ENCODE results near the gene HSD17B12. TPM values are rescaled to one million over a fixed set of nuclear protein-coding genes. Genes with fewer than 3 reads are reported as not detected.

The HSD17B12 gene
- polyA plus RNA-seq (2011; rRNA removed) (102 and 121 TPM in 2 replicates), polyA plus RNA-seq (2017; fragmentation: RNase III; extraction: RNeasy Plus Mini Kit Qiagen cat#74134 plus additional on column Dnase treatment) (80.1 to 112 TPM (median 103 TPM) in 3 replicates), polyA minus RNA-seq (2011; rRNA and poly(A)+ RNA removed) (64.9 and 68.7 TPM in 2 replicates)
- 21.7 and 28.8 TPM in 2 replicates for polyA plus RNA-seq (2012; cell fraction: cytosol; rRNA removed)
- polyA plus RNA-seq (2012; cell fraction: nucleus; rRNA removed), result 19.5 and 22.1 TPM in 2 replicates

DNA sequence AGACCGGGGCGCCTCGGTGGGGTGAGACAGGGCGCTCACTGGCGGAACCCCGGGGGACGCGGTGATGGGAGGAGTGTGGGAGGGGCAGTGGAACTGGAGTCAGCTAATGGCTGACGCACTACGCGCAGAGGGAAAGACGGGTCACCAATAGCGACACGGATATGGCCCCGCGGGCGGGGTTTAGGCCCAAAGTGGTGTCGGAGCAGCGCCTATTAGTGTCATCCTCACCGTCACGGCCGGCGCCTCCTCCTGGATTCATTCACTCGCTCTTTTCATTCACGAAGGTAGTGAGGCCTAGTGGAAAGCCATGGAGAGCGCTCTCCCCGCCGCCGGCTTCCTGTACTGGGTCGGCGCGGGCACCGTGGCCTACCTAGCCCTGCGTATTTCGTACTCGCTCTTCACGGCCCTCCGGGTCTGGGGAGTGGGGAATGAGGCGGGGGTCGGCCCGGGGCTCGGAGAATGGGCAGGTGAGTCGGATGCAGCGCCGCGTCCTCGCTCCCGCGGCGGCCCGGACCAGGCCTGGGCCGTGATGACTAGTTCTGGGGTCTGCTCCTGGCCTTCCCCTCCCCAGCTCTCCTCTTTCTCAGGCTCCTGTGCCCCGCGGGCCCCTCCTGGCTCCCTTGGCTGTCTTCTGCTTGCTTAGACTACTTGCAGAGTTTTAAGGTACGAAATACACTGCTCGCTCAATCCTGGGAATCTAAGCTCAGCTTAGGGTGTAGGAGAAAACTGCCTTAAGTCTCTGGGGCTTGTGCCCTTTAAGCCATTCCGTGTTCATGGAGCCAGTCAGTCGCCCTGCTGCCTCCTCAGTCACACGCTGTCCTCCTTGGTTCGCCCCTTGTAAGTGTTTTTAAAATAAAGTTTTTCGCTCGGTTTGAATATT is at the start of gene HSD17B12:
Gene HSD17B12, plus strand, starts transcription at position 218 of the 880 bp plus-strand sequence. Its CDS starts 90 bp downstream, at position 308.
- TF ChIP-seq RFX5 (IDR thresholded peaks at IDR 0.05), result peak; percentile 86
- TF ChIP-seq, protein P1, sequence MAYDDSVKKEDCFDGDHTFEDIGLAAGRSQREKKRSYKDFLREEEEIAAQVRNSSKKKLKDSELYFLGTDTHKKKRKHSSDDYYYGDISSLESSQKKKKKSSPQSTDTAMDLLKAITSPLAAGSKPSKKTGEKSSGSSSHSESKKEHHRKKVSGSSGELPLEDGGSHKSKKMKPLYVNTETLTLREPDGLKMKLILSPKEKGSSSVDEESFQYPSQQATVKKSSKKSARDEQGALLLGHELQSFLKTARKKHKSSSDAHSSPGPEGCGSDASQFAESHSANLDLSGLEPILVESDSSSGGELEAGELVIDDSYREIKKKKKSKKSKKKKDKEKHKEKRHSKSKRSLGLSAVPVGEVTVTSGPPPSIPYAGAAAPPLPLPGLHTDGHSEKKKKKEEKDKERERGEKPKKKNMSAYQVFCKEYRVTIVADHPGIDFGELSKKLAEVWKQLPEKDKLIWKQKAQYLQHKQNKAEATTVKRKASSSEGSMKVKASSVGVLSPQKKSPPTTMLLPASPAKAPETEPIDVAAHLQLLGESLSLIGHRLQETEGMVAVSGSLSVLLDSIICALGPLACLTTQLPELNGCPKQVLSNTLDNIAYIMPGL (CRISPR knock-in tag; IDR thresholded peaks at IDR 0.05; ENCODE audit: borderline replicate concordance), result peak; percentile 65; the same call in 1 of the 2 replicates
- no peak for TF ChIP-seq HOXB13 (CRISPR knock-in tag; IDR thresholded peaks at IDR 0.05; ENCODE audit: low read depth)
- peak; percentile 90 for TF ChIP-seq POLR2A (IDR thresholded peaks at IDR 0.05; ENCODE audit: low read length)
- peak; percentile 70 to 80; a peak in 3 of 5 replicates for TF ChIP-seq JUN (IDR thresholded peaks at IDR 0.05)
- no peak for TF ChIP-seq CBX8 (IDR thresholded peaks at IDR 0.05)
- peak; percentile 98 for TF ChIP-seq PHF8 (IDR thresholded peaks at IDR 0.05; ENCODE audit: borderline replicate concordance, low read depth)
- TF ChIP-seq RARB (CRISPR knock-in tag; IDR thresholded peaks at IDR 0.05), result no peak
- TF ChIP-seq ZFP36 (IDR thresholded peaks at IDR 0.05; ENCODE audit: borderline replicate concordance, partially characterized antibody), result no peak
- TF ChIP-seq, protein P2, sequence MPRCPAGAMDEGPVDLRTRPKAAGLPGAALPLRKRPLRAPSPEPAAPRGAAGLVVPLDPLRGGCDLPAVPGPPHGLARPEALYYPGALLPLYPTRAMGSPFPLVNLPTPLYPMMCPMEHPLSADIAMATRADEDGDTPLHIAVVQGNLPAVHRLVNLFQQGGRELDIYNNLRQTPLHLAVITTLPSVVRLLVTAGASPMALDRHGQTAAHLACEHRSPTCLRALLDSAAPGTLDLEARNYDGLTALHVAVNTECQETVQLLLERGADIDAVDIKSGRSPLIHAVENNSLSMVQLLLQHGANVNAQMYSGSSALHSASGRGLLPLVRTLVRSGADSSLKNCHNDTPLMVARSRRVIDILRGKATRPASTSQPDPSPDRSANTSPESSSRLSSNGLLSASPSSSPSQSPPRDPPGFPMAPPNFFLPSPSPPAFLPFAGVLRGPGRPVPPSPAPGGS (IDR thresholded peaks at IDR 0.05), result peak; percentile 88; the same call in 1 of the 3 replicates
- TF ChIP-seq, protein P3, sequence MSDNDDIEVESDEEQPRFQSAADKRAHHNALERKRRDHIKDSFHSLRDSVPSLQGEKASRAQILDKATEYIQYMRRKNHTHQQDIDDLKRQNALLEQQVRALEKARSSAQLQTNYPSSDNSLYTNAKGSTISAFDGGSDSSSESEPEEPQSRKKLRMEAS (IDR thresholded peaks at IDR 0.05), result peak; percentile 53
- TF ChIP-seq KDM5A (IDR thresholded peaks at IDR 0.05), result no peak
- DNase-seq (ENCODE audit: low read depth in 1 of 2, low spot score in 1 of 2) (peak; percentile 99), ATAC-seq (peak; percentile 99), FAIRE-seq (peak; percentile 51)
- H3K9me3 ChIP-seq, result peaks cover 4% of the 10 kb centered on the region; the same call in 2 of the 3 replicates
- H3K4me1 ChIP-seq, result peaks cover 8% of the 10 kb centered on the region
- peak within 1 kb of the TSS; percentile 69 to 95 for H3K27ac ChIP-seq
- H3K4me2 ChIP-seq, result peak within 1 kb of the TSS; percentile 78
- POLR2A ChIA-PET, result interaction anchor here (0.6 to 1.1 kb wide), 7 partner anchors 17 to 369 kb away, joined by 3 to 7 read pairs (median 3); partner anchors contain the start of gene API5
- peak within 1 kb of the TSS; percentile 54 for H3K4me3 ChIP-seq
- CTCF ChIA-PET, result interaction anchor here (1.0 to 1.8 kb wide), 2 partner anchors 42 to 171 kb away, joined by 5 read pairs; no protein-coding TSS in a partner anchor
- 0% methylated on average over 53 of the region's 62 CpGs for WGBS (ENCODE audit: missing lambda C conversion rate)

DNA sequence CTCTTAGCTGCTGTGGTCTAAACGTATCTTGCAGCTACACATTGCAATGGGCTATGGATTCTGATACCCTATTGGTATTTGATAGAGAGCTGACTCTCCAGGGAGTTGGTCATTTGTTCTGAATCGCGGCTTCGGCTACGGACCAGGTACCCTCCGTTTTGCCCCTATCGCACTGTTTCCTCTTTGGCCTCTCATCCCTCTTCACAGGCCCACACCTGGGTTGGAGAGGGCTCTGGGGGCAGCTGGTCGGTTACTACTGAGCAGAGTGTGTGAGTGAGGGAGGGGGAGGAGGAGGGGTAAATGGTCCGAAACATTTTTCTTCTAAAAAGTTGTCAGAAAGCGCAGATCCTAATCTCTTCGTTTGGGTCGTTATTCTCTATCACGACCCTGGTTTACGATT is 48.8 kb upstream of the HSD17B12 start:
- no peak overlapping the region for H3K4me3 ChIP-seq
- ChIA-PET CTCF (no interaction called here), POLR2A (no interaction called here)
- WGBS (ENCODE audit: missing lambda C conversion rate), result 71% methylated on average over 14 of the region's 14 CpGs
- DNase-seq (ENCODE audit: low read depth in 1 of 2, low spot score in 1 of 2) (no peak), ATAC-seq (no peak), FAIRE-seq (no peak)
- H3K9me3 ChIP-seq, result no peaks in the 10 kb centered on the region
- no peaks in the 10 kb centered on the region for H3K4me1 ChIP-seq
- no peak overlapping the region for H3K4me2 ChIP-seq
- no peak overlapping the region for H3K27ac ChIP-seq
- TF ChIP-seq ZSCAN20 (CRISPR knock-in tag; IDR thresholded peaks at IDR 0.05) (no peak), CHD2 (IDR thresholded peaks at IDR 0.05; ENCODE audit: low read length, partially characterized antibody) (no peak), SREBF2 (IDR thresholded peaks at IDR 0.05) (no peak)

DNA sequence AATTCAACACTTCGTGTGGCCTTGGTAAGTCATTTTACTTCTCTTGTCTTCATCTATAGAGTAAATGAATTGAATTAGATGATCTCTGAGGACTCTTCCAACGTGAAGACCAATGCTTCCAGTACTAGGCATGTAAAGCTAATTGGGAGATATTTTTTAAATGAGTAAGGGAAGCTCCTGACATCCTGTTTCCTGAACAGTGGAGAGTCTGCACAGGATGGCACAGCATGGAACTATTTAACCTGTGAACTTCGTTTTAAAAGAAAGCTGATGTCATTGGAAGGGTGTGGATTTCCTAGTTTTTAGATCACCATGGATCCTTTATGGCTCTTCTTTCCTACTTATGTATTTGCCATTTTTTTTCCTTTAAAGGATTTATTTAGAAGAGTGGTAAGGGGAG is 48.4 kb upstream of the HSD17B12 start:
- DNase-seq (ENCODE audit: low read depth in 1 of 2, low spot score in 1 of 2) (no peak), ATAC-seq (no peak), FAIRE-seq (no peak)
- no peaks in the 10 kb centered on the region for H3K9me3 ChIP-seq
- H3K4me1 ChIP-seq, result no peaks in the 10 kb centered on the region
- H3K27ac ChIP-seq, result no peak overlapping the region
- ChIA-PET POLR2A (no interaction called here), CTCF (no interaction called here)
- H3K4me3 ChIP-seq, result no peak overlapping the region
- H3K4me2 ChIP-seq, result no peak overlapping the region
- 5% methylated on average over 3 of the region's 3 CpGs for WGBS (ENCODE audit: missing lambda C conversion rate)
- TF ChIP-seq KDM5A (IDR thresholded peaks at IDR 0.05) (no peak), EHMT2 (IDR thresholded peaks at IDR 0.05; ENCODE audit: low read depth) (no peak), RARB (CRISPR knock-in tag; IDR thresholded peaks at IDR 0.05) (no peak), SREBF2 (IDR thresholded peaks at IDR 0.05) (no peak), HOXB13 (CRISPR knock-in tag; IDR thresholded peaks at IDR 0.05; ENCODE audit: low read depth) (no peak), POLR2A (IDR thresholded peaks at IDR 0.05; ENCODE audit: low read length) (no peak), FOSB (CRISPR knock-in tag; IDR thresholded peaks at IDR 0.05) (no peak), JUN (IDR thresholded peaks at IDR 0.05) (no peak), EP300 (IDR thresholded peaks at IDR 0.05) (no peak), PHF8 (IDR thresholded peaks at IDR 0.05; ENCODE audit: borderline replicate concordance, low read depth) (no peak), HOXA7 (CRISPR knock-in tag; IDR thresholded peaks at IDR 0.05) (no peak), CEBPB (IDR thresholded peaks at IDR 0.05) (no peak), RFX5 (IDR thresholded peaks at IDR 0.05) (no peak), MAFK (IDR thresholded peaks at IDR 0.05; ENCODE audit: partially characterized antibody) (no peak), EHF (CRISPR knock-in tag; IDR thresholded peaks at IDR 0.05) (no peak)
- TF ChIP-seq, protein P4, sequence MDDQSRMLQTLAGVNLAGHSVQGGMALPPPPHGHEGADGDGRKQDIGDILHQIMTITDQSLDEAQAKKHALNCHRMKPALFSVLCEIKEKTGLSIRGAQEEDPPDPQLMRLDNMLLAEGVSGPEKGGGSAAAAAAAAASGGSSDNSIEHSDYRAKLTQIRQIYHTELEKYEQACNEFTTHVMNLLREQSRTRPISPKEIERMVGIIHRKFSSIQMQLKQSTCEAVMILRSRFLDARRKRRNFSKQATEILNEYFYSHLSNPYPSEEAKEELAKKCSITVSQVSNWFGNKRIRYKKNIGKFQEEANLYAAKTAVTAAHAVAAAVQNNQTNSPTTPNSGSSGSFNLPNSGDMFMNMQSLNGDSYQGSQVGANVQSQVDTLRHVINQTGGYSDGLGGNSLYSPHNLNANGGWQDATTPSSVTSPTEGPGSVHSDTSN (IDR thresholded peaks at IDR 0.05), result no peak

Data from A549 (cell line).